HG02852 (cell line): ENCODE results near the gene PCIF1.
A peak's percentile ranks its signal among the peaks of the same experiment; 100 is the strongest.
"Not testable (repeated sequence)": the region's sequence is repeated elsewhere in the genome, so short reads cannot be mapped to it uniquely, and the experiment has no call there.

Experiments used
- ATAC-seq: cut with Tn5 transposase; IDR thresholded peaks from one replicate; pipeline ENCODE4 v1.9.1; 2021; ENCODE audit warnings: mild to moderate bottlenecking, moderate library complexity; ENCODE audit not compliant: unreplicated experiment

The PCIF1 gene

GRCh38 chr20:45934586-45935415 is at the start of gene PCIF1:
TSS of gene PCIF1 (plus strand) at chr20:45934683. CDS start at chr20:45939000, 4,317 bp downstream.
- ATAC-seq, result peak; percentile 72

DNA sequence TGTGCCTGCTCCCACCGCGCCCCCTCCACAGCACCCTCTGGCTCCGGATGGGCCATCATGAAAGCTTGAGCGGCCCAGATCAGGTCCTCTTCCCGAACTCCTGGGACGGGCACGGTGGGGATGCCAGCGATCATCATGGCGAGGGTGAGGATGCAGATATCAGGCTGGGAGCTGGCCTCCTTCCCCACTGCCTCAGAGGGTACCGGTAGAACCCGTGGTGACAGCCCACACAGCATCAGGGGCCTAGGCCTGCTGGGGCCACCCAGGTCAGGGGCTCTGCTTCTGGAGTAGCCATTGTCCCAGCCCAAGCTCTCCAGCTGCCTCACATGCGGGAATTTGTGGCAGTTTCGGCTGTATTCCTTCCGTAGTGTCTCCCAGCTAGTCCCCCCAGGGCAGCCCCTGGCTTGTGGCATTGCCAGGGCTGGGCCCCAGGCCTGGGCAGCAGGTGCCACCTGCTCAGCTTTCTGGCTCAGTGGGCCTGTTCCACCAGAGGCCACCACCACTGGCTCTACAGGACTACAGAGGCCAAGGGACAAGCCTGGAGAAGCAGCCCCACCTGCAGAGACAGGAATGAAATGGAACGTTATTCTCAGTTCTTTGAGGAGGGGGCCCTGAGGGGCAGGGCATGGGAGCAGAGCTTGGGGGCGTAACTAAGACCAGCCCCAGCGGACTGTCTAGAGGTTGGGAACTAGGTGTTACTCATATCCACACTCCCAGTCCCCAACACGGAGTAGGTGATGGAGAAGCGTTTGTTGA is 47.7 kb upstream of the PCIF1 start:
- no peak for ATAC-seq

GRCh38 chr20:45887346-45887715 is 47.2 kb upstream of the PCIF1 start, which contains the start of gene SPATA25:
TSS of gene SPATA25 (minus strand) at chr20:45887622. CDS start at chr20:45887590, 32 bp downstream.
- no peak for ATAC-seq

GRCh38 chr20:45888681-45889080 is 45.8 kb upstream of the PCIF1 start:
- ATAC-seq, result no peak

GRCh38 chr20:45890077-45890984 is 44.2 kb upstream of the PCIF1 start:
- ATAC-seq, result peak; percentile 27

GRCh38 chr20:45890985-45891983 is 43.2 kb upstream of the PCIF1 start, which contains the start of the genes CTSA and NEURL2:
TSS of gene CTSA (plus strand) at chr20:45891335. CDS start at chr20:45891569, 234 bp downstream.
TSS of gene NEURL2 (minus strand) at chr20:45891208. CDS start at chr20:45890991, 217 bp downstream.
- peak; percentile 81 for ATAC-seq

DNA sequence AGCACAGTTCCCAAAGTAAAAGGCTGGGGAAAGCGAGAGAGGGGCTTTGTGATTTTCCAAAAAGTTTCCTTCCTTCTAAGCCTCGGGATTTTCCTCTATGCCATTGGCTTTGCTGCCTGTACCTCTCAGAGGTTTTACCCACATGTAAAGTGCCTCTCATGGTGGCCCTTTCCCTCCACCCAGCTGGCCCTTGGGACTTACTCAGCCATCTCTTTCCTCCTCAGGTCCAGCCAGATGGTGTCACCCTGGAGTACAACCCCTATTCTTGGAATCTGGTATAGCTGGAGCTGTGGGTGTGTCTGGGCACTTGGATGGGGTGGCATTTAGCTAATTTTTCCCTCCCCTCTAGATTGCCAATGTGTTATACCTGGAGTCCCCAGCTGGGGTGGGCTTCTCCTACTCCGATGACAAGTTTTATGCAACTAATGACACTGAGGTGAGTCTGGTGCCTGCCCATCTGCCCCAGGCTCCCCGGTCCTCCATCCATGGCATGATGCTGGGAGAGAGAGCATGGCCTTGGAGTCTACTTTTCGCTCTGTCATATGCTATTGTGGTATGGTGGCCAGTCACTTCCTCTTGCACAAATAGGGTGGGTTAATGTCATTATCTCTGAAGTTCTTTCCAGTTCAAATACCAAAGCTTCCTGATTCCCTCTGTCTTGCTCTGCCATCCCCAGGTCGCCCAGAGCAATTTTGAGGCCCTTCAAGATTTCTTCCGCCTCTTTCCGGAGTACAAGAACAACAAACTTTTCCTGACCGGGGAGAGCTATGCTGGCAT is 42.2 kb upstream of the PCIF1 start:
- no peak for ATAC-seq

- no peak for ATAC-seq
Observed at GRCh38 chr20:45892828-45893500, 41.5 kb upstream of the PCIF1 start.

DNA sequence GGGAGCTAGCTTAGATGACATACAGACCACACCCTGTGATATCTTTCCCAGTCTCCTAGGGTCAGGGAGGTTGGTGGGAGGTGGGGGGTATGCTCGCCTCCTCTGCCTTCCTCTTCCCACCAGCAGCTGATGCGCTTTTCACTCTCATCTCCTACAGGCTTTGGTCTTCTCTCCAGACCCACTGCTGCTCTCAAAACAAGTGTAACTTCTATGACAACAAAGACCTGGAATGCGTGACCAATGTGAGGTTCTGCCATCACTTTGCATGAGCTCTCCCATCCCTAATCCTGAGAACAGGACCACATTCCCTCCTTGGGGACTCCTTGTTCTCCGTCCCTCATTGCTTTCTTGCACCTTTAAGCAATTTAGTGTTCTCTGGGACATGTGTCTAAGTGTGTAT is 40.7 kb upstream of the PCIF1 start:
- no peak for ATAC-seq

- no peak for ATAC-seq
Observed at GRCh38 chr20:45894797-45895196, 39.7 kb upstream of the PCIF1 start.

DNA sequence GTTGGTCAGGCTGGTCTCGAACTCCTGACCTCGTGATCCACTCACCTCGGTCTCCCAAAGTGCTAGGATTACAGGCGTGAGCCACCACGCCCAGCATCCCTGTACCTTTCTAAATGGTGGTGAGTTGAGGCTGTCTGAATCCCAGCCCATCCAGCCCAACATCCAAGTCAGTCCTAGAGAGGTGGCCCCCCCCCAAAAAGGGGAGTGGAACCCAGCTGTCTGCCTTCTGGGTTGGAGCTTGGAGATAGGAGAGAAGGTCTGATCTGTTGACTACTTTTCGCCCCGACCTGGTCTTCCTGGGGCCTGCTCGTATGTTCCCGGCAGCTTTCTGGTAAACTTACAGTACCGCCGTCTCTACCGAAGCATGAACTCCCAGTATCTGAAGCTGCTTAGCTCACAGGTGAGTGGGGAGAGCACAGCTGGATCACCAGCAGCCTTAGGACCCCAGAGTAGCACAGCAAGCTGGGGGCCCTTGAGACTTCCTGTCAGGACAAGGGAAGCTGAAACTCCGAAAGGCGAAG is 37.8 kb upstream of the PCIF1 start:
- no peak for ATAC-seq

DNA sequence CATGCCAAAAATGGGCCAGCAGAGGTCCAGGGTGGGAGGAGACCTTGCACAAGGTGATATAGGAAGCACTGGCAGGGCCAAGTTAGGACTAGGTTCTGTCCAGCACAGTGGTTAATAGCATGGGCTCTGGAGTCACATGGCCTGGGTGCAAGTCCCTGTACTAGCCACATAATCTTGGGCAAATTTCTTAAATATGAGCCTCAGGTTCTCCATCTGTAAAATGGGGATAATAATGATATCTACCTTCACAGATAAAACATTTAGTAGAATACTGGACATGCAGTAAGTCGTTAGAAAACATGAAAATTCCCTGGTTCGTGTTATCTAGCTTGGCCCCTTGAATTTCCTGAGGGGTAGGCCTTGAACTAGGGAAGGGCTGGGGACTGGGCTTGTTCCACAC is 37.2 kb upstream of the PCIF1 start:
- no peak for ATAC-seq

DNA sequence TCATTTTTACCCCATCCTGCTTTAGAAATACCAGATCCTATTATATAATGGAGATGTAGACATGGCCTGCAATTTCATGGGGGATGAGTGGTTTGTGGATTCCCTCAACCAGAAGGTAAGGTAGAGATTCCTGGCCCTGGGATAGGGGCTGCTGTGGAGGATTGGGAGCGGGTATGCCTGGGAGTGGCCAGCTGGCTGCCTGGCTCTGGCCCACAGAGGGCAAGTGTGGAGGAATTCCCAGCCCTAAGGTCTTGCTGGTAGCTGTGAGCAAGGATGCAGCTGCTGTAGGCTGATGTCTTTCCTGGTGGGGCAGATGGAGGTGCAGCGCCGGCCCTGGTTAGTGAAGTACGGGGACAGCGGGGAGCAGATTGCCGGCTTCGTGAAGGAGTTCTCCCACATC is 36.8 kb upstream of the PCIF1 start:
- no peak for ATAC-seq

GRCh38 chr20:45898285-45898684 is 36.2 kb upstream of the PCIF1 start:
- no peak for ATAC-seq

GRCh38 chr20:45899046-45899835 is 35.2 kb upstream of the PCIF1 start:
- no peak for ATAC-seq

DNA sequence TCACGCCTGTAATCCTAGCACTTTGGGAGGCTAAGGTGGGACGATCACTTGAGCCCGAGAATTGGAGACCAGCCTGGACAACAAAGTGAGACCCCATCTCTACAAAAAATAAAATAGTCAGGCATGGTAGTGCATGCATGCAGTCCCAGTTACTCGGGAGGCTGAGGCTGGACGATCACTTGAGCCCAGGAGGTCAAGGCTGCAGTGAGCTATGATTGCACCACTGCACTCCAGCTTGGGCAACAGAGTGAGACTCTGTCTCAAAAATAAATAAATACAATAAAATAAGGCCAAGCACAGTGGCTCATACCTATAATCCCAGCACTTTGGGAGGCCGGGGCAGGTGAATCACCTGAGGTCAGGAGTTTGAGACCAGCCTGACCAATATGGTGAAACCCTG is 33.2 kb upstream of the PCIF1 start:
- ATAC-seq, result not testable (repeated sequence)

GRCh38 chr20:45902199-45902701 is 32.2 kb upstream of the PCIF1 start:
- ATAC-seq, result no peak
